GM12865 (cell line): ENCODE measurements around the gene IRAK1.

Experiments
- DNase-seq: peaks from one replicate; pipeline ENCODE4 v3.0.0; 2010; ENCODE audit warnings: low read depth
- H3K4me3 ChIP-seq: 2 replicates; pipeline ENCODE4 v1.5.1; 2011; ENCODE audit warnings: mild to moderate bottlenecking, low read depth, low read length, control low read depth
- CTCF ChIP-seq: IDR thresholded peaks from 2 replicates; pipeline ENCODE4 v1.5.1; 2011; ENCODE audit warnings: low read length, control low read depth, low read depth, inconsistent platforms; ENCODE audit not compliant: insufficient read depth; ENCODE audit errors: missing control alignments

IRAK1 gene

GRCh38 chrX:154049209-154050112, 29.8 kb upstream of the IRAK1 start:
- no peak overlapping the region for H3K4me3 ChIP-seq
- DNase-seq = no peak
- TF ChIP-seq CTCF = no peak

- no peak for TF ChIP-seq CTCF
- H3K4me3 ChIP-seq = no peak overlapping the region
- no peak for DNase-seq
These were observed 28.7 kb upstream of the IRAK1 start for GRCh38 chrX:154048398-154048797.

- H3K4me3 ChIP-seq = no peak overlapping the region
- no peak for TF ChIP-seq CTCF
- no peak for DNase-seq
These were observed 27.4 kb upstream of the IRAK1 start for GRCh38 chrX:154046940-154047610.

- no peak overlapping the region for H3K4me3 ChIP-seq
- DNase-seq = no peak
- no peak for TF ChIP-seq CTCF
These were observed 26.5 kb upstream of the IRAK1 start for GRCh38 chrX:154046031-154046781.

- TF ChIP-seq CTCF = no peak
- DNase-seq = no peak
- H3K4me3 ChIP-seq = no peak overlapping the region
These were observed 24.4 kb upstream of the IRAK1 start for GRCh38 chrX:154044091-154044490.

- H3K4me3 ChIP-seq = no peak overlapping the region
- DNase-seq = no peak
- TF ChIP-seq CTCF = no peak
These were observed 23.5 kb upstream of the IRAK1 start for GRCh38 chrX:154043003-154043763.
